HepG2 (cell line): Measurements from ENCODE around the gene MAEA. TPM values are rescaled to one million over a fixed set of nuclear protein-coding genes. Genes with fewer than 3 reads are reported as not detected.

Experiments
- ATF4 ChIP-seq, 2 experiments: fragments of 450-650 bp in 1 of 2; sonication (generic) in 1 of 2; formaldehyde crosslinking; IDR thresholded peaks; 2 replicates each; pipeline versions ENCODE4 v1.5.0 to v1.8.0; 2020 to 2022; ENCODE audit warnings: mild to moderate bottlenecking in 1 of 2, missing genetic modification reagents in 1 of 2
- BORCS8-MEF2B ChIP-seq: sonication (generic); formaldehyde crosslinking; IDR thresholded peaks from 2 replicates; pipeline ENCODE4 v1.8.0; 2022; ENCODE audit warnings: mild to moderate bottlenecking, missing genetic modification reagents
- CEBPG ChIP-seq: IDR thresholded peaks from 2 replicates; pipeline ENCODE4 v1.6.1; 2016
- CENPBD1 ChIP-seq: sonication (generic); formaldehyde crosslinking; IDR thresholded peaks from 2 replicates; pipeline ENCODE4 v1.8.0; 2022; ENCODE audit warnings: missing genetic modification reagents, low read depth, mild to moderate bottlenecking, borderline replicate concordance
- EP300 ChIP-seq, 3 experiments: sonication (generic) in 1 of 3; formaldehyde crosslinking in 1 of 3; IDR thresholded peaks; 2 replicates each; pipeline versions ENCODE4 v1.5.1 to v1.6.1; 2011 to 2020; ENCODE audit warnings: low read depth in 2 of 3, low read length in 2 of 3, borderline replicate concordance in 1 of 3, improper control_type of control experiment in 1 of 3, mild to moderate bottlenecking in 1 of 3, missing genetic modification reagents in 1 of 3, moderate library complexity in 1 of 3
- FIP1L1 ChIP-seq: fragments of 200-400 bp; formaldehyde crosslinking; IDR thresholded peaks from 2 replicates; pipeline ENCODE4 v1.6.1; 2018; ENCODE audit warnings: low read depth, mild to moderate bottlenecking, low read length, moderate library complexity, borderline replicate concordance; ENCODE audit not compliant: insufficient read depth
- FOSL2 ChIP-seq: sonication (generic); formaldehyde crosslinking; IDR thresholded peaks from 2 replicates; pipeline ENCODE4 v1.4.0; 2020; ENCODE audit warnings: missing genetic modification reagents
- FOXC1 ChIP-seq: sonication (generic); formaldehyde crosslinking; IDR thresholded peaks from 2 replicates; pipeline ENCODE4 v1.8.0; 2022; ENCODE audit warnings: mild to moderate bottlenecking, missing genetic modification reagents, borderline replicate concordance
- HNF4A ChIP-seq: sonication (generic); formaldehyde crosslinking; IDR thresholded peaks from 2 replicates; pipeline ENCODE4 v1.4.0; 2020; ENCODE audit warnings: missing genetic modification reagents
- JUND ChIP-seq: sonication (generic); formaldehyde crosslinking; IDR thresholded peaks from 2 replicates; pipeline ENCODE4 v1.8.0; 2022; ENCODE audit warnings: mild to moderate bottlenecking, missing genetic modification reagents
- MAX ChIP-seq: IDR thresholded peaks from 2 replicates; pipeline ENCODE4 v1.6.1; 2012; ENCODE audit warnings: inconsistent platforms
- MED1 ChIP-seq: sonication (generic); formaldehyde crosslinking; IDR thresholded peaks from 2 replicates; pipeline ENCODE4 v1.4.0; 2020; ENCODE audit warnings: missing genetic modification reagents
- NCOR1 ChIP-seq: fragments of 200-600 bp; sonication (generic); IDR thresholded peaks from 2 replicates; pipeline ENCODE4 v1.7.0; 2017; ENCODE audit warnings: antibody characterized with exemption, low read length, borderline replicate concordance
- PRDM10 ChIP-seq: sonication (generic); formaldehyde crosslinking; IDR thresholded peaks from 2 replicates; pipeline ENCODE4 v1.4.0; 2020; ENCODE audit warnings: low read depth, missing genetic modification reagents
- TIGD3 ChIP-seq: sonication (generic); formaldehyde crosslinking; IDR thresholded peaks from 2 replicates; pipeline ENCODE4 v1.5.1; 2020; ENCODE audit warnings: mild to moderate bottlenecking, missing genetic modification reagents, borderline replicate concordance
- YEATS2 ChIP-seq: sonication (generic); formaldehyde crosslinking; IDR thresholded peaks from 2 replicates; pipeline ENCODE4 v1.4.0; 2020; ENCODE audit warnings: missing genetic modification reagents, borderline replicate concordance
- ZBTB33 ChIP-seq: sonication (generic); formaldehyde crosslinking; IDR thresholded peaks from 2 replicates; pipeline ENCODE4 v1.4.0; 2020; ENCODE audit warnings: missing genetic modification reagents
- ZNF12 ChIP-seq: sonication (generic); formaldehyde crosslinking; IDR thresholded peaks from 2 replicates; pipeline ENCODE4 v1.5.0; 2020; ENCODE audit warnings: missing genetic modification reagents
- ZNF264 ChIP-seq: sonication (generic); formaldehyde crosslinking; IDR thresholded peaks from 2 replicates; pipeline ENCODE4 v1.4.0; 2020; ENCODE audit warnings: missing genetic modification reagents
- ZNF451 ChIP-seq: sonication (generic); formaldehyde crosslinking; IDR thresholded peaks from 2 replicates; pipeline ENCODE4 v1.5.0; 2020; ENCODE audit warnings: mild to moderate bottlenecking, missing genetic modification reagents
- ZNF614 ChIP-seq: IDR thresholded peaks from 2 replicates; pipeline ENCODE4 v1.6.1; 2018; ENCODE audit warnings: missing biosample characterization, missing genetic modification reagents, inconsistent platforms, borderline replicate concordance
- polyA plus RNA-seq, 8 experiments: library from polyadenylated mRNA; depleted of rRNA in 3 of 8; stranded (reverse) in 7 of 8; unstranded in 1 of 8; fragments of >200 nt; fragmentation: Illumina TruSeq in 4 of 8; extraction: Trizol in 4 of 8; gene quantifications; 2 replicates each; pipeline versions ENCODE4 v1.2.1 to v1.2.3, GENCODE V29; 2011 to 2016; ENCODE audit warnings: low read depth in 4 of 8, missing spikeins in 1 of 8, mixed read lengths in 1 of 8; ENCODE audit not compliant: insufficient read depth in 1 of 8
- total RNA-seq, 5 experiments: library from RNA; depleted of rRNA; stranded (reverse); fragments of >200 nt; fragmentation: Illumina TruSeq; extraction: Trizol; gene quantifications; 2 replicates each; pipeline ENCODE4 v1.2.3, GENCODE V29; 2016; ENCODE audit warnings: low read depth in 1 of 5

Gene MAEA
- total and polyA plus RNA-seq, 2 of the 13 experiments (the other 11 are each of a cell fraction or from before 2014, with no cell fraction given): 52.0 to 57.1 TPM

GRCh38 chr4:1252928-1253492, 36.7 kb upstream of the MAEA start (continued):
- TF ChIP-seq CENPBD1 (CRISPR knock-in tag) (no peak), YEATS2 (CRISPR knock-in tag) (no peak), BORCS8-MEF2B (CRISPR knock-in tag) (no peak), ZBTB33 (peak; percentile 93), NCOR1 (0 out of 2 replicates have a peak, but pooled peaks have one; percentile 51), ATF4 (CRISPR knock-in tag; IDR thresholded peaks at IDR 0.05) (peak in 1 of 2 experiments; percentile 18; a peak in 1 of 4 replicates), ZNF12 (CRISPR knock-in tag) (peak; percentile 51; the same call in 1 of the 2 replicates), CEBPG (CRISPR knock-in tag) (peak; percentile 74), MED1 (CRISPR knock-in tag) (no peak), FOSL2 (CRISPR knock-in tag) (no peak), EP300 (IDR thresholded peaks at IDR 0.05; ENCODE audit: low read depth in 2 of 2, low read length in 2 of 2) (peak in 1 of 2 experiments; percentile 14; a peak in 1 of 4 replicates), EP300 (CRISPR knock-in tag; IDR thresholded peaks at IDR 0.05; ENCODE audit: borderline replicate concordance) (no peak), FOXC1 (CRISPR knock-in tag) (no peak), ZNF614 (CRISPR knock-in tag) (no peak), JUND (no peak), ZNF264 (CRISPR knock-in tag) (no peak), HNF4A (CRISPR knock-in tag) (peak; percentile 67), FIP1L1 (no peak), TIGD3 (no peak), ZNF451 (no peak), PRDM10 (CRISPR knock-in tag) (no peak), MAX (no peak)
